A204.1 (cell line): ENCODE results near the gene RTP3.

Experiments used
- FAIRE-seq: peaks from 2 replicates; lab custom pipeline; 2012; peaks lifted over from hg19 to GRCh38; lab: Jason Lieb, UNC

RTP3 gene

DNA sequence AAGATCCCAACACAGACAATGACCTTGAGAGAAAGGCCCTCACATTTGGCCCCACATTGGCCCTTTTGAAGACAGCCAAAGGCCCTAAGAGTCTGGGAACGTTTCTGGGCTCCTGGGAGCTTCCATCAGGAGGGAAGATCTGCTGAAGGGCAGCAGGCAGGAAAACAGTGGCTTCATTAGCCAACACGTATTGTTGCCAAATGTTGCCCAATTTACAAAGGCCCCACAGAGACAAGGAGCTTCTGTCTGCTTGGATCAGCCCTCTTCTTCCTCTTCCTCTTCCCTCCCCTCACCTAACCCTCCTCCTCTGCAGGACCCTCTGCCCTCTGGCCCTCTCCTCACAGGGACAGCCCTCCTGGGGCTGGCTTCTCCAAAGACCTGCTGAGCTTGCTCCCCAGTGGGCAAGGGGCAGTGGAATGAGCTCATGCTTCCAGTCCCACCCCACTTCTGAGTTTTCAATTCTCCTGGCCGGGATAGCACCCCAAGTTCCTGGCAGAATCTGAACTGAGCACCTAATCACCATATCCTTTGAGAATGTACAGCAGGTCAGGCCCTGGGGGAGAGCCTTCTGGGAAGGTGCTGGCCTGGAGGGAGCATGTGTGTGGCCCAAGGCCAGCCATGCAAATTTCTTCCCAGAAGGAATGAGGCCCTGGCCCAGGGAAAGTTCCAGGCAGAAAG is 28.0 kb upstream of the RTP3 start:
- FAIRE-seq, result no peak

DNA sequence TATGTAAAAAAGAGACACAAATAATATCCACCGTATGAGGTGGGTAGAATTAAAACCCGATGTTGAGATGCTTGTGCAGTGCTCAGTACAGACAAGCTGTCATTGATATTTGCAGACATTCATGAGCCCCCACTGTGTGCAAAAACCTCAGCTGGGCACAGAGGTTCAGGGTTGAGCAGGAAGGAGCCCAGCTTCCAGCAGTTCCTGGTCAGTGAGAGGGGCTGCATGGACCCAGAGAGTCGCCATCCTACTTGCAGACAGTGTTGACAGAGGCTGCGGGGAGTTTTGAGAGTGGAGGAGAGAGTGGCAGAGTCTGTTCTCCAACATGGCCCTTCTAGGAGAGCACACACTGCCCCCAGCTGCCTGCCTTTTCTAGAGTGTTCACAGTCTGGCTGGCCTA is 26.9 kb upstream of the RTP3 start:
- FAIRE-seq, result no peak

DNA sequence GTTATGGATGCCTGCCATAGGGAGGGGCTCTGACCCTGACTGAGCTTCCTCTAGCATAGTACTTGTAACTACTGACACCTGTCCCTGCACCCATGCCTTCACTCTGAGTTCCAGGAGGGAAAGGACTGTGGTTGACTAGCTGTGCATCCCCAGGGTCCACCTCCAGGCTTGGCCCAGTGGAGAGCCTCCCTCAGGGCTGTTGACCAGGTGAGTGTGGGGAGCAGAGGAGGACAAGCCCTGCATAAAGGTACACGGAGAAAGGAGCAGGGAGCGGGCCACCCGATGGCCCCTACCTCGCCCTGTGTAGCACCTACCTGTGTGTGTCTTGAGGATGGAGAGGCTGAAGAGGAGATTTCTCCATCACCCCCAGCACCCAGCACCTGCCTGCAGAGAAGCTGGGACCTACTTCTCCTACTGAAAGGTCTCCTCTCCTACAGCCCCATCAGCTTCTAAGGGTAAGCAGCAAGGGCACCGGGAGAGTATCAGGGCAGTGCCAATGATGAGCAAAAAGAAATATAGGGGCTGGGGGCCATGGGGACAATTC is 26.3 kb upstream of the RTP3 start:
- FAIRE-seq, result no peak

DNA sequence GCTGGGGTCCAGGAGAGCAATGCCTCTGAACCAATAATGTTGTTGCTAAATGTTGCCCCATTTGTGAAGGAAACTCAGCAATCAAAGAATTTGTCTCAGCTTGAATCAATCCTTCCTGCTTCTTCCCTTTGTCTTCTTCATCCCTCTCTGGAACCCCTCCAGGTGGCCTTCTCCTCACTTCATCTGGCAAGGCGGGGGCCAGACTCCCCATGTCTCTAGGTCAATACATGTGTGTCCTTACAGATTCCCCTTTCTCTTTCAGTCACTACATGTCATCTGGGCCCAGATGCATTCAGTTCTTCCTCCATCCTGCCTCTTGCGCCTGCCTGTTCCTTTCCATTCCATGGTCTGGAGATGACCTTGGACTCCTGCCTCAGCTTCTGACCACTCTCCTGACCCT is 25.0 kb upstream of the RTP3 start:
- no peak for FAIRE-seq

DNA sequence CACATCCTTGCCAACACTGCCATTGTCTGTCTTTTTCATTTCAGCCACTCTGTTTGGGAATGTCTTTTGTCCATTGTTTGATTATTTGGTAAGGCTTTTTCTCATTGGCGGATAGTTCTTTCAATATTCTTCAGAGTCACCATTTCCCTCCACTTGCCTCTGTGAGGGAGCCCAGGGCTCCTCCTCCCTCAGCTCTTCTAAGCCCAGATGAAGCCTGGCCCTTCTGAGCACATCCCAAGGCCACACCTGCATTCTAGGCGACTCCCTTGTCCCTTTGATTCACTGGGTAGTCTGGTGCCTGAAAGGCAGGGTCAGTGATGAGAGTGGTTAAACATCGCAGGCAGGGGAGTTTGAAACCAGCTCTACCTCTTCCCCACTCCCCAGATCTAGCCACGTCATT is 20.6 kb upstream of the RTP3 start:
- FAIRE-seq, result no peak

DNA sequence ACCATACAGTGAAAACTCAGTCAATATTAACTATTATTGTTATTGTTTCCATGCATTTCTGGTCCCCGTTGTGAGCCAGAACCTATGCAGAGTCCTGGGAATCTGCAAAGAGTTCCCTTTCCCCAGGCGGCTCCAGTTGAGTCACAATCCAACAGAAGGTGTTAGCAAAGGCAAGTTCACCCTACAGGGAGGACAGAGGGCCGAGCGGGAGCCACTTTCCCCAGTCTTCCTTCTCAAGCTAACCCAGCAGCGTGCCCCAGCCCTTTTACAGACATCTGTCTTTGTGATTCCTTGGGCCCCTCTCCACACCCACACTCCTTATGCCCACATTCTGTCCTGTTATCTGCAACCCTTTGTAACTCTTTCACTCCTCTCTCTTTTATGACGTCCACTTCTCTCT is 20.0 kb upstream of the RTP3 start:
- FAIRE-seq, result no peak

DNA sequence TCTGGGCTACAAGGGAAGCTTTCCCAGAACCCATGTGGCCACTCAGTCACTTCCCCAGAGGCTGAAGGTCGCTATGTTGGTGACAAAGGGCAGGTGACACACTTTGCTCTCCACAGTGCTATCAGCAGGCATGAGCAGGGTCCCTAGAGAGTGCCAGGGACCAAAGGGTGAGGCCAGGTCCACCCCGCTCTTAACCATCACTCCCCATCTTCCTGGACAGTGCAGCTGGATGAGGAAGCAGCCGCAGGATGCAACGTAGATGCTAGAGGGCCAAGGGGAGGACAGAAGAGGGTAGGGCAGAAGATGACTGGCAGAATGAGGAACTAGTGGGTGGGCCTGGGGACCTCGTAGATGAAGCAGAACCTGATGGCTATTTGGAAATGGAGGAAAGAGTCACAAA is 19.4 kb upstream of the RTP3 start:
- FAIRE-seq, result no peak

DNA sequence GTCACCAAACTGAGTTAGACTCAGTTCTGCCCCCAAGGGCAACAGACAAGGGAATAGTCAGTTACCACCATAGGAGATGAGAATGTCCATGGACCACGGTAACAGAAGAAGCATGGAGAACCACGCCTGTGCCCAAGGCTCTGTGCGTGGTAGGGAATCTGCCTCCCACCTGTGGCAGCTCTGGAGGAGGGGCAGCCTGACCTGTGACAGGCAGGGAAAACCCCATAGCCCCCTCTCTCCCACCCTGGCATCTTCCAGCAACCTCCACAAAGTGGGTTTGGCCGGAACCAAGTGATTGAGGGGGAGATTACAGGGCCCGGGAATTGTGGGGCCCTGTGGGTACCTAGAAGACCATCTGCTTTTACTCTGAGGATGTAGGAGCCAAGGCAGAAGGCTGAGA is 18.8 kb upstream of the RTP3 start:
- no peak for FAIRE-seq

DNA sequence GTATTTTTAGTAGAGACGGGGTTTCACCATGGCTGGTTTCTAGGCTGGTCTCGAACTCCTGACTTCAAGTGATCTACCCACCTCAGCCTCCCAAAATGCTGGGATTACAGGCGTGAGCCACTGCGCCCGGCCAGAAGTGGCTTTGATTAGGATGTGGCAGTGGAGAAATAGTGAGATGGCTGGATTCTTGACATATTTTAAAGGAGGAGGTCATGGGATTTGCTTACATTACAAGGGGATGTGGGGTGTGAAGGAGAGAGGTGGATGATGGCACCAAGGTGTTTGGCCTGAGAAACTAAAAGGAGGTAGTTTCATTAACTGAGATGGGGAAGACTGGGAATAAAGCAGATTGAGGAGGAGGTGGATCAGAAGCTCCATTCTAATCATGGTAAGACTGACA is 18.1 kb upstream of the RTP3 start:
- no peak for FAIRE-seq

DNA sequence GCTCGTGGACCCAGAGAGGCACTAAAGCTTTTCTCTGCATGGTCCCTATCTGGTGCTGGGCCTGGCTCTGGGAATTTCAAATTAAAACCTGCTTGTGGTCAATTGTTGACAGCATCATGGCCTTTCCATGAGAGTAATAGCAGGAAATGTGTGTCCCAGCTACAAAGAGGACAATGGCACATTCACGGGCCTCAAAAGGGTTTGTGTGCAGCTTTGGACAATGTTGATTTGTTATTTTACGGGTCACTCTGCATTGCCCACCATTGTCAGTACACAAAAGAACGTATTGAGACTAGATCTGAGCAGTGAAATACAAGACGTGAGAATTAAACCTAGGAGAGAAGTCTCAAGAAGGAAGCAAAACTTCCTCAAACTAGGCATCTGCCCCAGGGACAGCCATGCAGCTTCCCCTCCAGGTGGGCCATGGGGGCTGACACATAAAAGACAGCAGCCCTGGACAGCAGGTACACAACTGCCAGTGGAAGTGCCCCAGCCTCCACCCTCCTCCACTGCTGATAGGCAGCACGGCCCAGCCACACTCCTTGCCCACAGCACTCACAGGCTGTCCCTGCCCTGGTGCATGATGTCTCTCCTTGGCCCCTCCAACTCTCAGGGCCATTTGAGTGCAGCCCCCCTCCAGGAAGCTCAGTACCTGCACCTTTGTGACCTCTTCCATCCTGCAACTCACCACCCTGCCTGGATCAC is 17.1 kb upstream of the RTP3 start:
- FAIRE-seq, result no peak

DNA sequence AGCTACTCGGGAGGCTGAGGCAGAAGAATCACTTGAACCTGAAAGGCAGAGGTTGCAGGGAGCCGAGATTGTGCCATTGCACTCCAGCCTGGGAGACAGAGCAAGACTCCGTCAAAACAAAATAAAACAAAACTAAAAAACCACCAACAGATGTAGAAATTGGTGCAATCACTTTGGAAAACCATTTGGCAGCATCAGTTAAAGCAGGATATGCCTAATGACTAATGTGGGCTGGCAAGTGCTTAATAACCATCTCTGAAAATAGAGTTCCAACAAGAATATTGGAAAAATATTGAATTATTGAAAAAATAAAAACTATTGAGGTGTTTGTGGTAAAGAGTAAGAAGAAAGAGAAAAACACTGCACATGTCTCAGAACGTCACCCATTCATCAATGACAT is 16.1 kb upstream of the RTP3 start:
- FAIRE-seq, result no peak

DNA sequence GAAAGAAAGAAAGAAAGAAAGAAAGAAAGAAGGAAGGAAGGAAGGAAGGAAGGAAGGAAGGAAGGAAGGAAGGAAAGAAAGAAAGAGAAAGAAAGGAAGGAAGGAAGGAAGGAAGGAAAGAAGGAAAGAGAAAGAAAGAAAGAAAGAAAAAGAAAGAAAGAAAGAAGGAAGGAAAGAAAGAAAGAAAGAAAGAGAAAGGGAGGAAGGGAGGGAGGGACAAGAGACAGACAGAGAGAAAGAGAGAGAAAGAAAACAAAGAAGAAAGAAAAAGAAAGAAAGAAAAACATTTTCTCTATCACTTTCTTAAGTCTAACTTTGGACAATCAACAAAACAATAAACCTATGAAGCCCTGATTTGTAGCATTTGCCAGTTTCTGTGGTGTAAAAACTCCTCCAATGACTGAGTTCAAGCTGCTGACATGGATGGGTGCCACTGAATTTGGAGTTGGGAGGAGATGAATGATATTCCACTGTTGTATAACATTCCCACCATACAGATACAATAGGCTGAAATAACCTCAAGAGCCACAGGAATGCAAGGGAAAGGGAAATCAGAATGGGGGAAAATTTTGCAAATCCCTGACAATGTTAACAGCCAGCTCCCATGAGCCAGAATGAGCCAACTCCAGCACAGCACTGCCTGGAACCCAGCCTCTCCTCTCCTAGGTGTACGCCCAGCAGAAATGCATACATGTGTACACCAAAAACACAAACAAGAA is 15.0 kb upstream of the RTP3 start:
- FAIRE-seq, result no peak

DNA sequence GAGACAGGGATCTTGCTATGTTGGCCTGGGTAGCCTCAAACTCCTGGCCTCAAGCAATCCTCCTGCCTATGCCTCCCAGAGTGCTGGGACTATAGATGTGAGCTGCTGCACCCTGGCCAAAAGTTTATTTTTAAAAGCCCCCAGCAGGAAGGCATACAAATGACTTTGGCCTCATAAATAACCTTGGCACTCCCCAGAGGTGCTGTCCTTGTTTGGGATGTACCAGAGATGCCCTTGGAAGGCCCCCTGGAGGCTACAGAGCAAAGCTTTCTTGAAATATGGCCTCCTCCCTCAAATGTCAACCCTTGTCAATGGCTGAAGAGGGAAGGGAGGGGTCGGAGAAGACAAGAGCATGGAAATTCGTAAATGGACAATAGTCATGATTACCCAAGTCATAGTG is 14.0 kb upstream of the RTP3 start:
- no peak for FAIRE-seq

DNA sequence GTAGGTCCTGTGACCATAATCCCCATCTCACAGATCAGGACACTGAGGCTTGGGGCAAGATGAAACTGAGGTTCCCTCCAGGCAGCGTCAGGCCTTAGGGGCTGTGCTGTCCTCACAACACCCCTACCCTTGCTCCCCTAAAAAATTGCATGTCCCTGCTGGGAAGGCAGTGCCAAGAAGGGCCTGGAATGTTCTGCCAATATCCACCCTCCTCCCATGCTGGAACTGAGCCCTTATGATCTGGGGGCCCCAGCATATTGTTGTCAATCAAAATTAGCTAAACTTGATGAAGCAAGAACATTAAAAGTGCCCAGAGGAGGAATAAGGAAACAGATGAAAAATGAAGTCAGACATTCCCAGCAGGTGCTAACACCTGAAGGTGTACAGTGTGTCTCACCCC is 13.4 kb upstream of the RTP3 start:
- FAIRE-seq, result no peak

DNA sequence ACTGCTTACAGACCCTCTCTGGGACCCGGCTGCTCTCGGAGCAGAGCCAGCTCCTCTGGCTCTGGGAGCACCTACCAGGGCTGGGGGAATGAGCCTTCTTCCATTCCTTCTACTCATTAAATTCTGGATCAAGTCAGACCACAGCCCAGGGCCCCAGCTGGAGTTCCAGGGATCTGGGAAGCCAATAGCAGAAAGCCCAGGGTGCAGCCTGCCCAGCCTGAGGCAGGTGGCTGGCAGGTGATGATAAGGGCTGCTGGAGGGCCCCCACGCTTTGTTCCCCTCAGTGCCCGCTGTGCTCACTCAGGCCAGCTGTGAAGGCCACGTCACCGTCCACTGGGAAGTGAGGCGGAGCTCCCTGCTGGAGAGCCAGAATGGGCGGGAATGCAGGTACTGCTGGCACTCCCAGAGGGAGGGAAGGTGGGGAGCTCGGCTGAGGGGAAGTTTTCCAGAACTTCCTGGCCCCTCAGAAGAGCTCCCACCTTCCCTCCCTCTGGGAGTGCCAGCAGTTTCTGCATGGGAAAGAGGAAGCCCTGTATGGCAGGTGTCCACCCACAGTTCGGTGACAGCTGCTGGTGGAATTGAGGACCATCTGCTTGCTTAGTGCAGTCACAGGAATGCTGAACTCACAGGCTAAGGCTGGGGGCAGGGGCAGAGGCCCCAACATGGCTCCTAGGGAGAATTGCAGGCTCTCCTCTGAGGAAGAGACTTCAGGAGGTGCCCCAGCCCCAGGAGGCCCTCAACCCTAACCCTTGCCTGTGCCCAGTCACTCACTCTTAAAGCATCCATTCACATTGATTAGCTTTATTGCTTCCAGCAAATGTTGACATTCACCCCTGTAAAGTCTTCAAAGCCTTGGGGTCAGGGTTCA is 12.6 kb upstream of the RTP3 start:
- no peak for FAIRE-seq

DNA sequence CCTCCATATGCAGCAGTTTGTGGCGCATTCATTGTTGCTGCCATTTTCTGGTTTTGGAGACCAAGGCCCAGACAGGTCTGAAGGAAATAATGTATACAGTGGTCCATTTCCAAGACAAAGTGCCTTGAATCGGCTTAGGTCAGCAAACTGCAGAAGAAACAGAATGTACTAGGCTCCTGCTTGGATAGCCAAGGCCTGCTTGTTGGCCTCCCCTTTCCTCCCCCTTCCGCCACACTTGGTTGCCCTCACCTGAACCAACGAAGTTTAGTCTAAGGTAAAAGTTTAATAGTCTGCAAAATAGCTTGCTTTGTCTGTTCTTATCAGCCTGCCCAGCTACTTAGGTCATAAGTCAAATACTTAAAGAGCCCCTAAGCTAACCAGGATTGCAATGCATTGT is 12.0 kb upstream of the RTP3 start:
- FAIRE-seq, result no peak

DNA sequence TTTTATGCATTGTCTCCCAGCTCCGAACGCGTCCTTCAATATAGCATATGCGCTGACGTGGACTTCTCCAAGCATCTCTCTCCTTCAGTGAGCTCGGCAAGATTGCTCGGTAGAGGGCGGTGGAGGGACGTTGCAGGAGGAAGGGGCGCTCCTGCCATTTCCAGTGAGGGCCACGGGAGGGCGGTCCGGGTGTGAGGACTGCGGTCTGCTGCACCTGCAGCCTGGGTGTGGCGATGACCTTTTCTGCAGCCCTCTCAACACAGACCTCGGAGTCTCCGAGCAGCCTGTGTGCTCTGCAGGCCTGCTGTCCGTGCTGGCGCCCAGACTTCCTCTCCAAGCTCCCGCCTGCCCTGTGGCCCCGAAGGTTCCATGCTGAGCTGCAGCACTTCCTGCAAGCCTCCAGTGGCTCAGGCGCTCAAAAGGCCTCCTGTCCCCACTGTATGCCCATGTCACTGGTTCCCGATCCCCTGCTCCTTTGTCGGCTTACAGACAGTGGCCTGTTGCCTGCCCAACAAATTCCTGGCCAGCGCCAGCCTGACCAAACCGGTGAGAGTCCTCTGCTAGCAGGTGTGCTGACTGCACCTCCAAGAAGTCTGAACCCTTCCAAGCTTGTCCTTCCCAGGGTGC is 8.9 kb upstream of the RTP3 start:
- FAIRE-seq, result peak; percentile 71

DNA sequence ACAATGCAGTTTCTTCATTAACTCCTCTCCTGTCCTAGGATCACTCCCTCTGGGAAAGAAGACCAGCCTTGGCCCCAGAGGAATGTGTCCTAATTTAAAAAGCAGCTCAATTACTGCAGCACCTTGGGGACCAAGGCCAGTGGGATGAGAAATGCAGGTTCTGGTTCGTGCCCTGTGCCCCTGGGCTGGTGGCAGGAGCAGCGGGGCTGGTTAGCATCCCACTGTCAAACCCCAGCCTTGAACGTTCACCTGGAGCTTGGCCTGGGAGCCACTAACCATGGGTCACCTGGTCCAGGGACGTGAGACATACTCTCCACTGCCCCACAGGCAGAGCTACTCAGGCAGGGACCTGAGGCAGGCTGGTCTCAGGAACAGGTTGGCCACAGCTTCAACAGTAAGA is 8.4 kb upstream of the RTP3 start:
- no peak for FAIRE-seq

DNA sequence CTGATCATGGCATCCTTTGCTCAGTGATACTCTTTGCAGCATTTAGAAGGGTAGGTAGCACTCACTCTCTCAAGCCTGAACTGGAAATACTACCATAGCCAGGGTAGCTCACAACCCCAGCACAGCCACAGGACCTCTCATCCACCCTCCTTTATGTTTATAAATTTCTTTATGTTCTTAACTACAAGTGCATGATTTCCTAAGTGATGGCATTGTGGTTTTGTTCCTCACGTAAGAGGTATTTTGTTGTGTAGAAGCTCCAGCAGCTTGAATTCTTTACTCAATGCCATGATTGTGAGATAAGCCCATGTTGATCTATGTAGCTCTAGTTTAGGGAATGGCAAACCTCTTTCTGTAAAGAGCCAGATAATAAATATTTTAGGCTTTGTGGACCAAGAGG is 7.9 kb upstream of the RTP3 start:
- no peak for FAIRE-seq

DNA sequence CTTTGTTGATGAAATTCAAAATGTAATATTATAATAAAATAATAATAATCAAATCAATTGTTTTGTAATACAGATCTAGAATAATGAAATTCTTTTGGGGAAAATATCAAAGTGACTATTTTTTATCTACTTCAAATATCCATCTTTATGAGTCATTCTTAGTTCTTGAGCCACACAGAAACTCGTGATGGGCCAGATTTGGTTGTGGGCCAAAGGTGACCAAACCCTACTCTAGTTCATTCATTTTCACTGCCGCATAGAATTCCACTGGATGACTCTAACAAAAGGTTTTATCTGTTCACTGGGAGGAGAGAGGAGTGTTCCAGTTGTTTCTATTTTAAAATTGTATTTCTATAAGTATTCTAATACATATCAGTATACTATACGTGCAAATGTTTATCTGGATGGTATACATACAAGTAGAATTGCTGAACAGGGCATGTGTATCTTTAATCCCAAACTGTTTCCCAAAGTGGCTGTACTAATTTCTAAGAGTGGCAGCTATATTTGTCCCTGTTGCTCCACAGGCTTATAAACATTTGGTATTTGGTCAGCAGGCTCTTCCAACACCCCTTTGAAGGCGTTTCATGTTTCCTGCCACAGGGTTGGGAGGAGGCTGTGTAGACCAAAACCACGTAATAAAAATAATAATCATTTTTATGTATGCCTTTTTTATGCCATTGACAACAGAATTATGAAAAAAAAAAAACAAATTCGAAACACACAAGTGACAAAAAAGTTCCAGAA is 7.3 kb upstream of the RTP3 start:
- FAIRE-seq, result no peak
